ENCODE measurements around the gene FCHSD2. TPM values are rescaled to one million over a fixed set of nuclear protein-coding genes. Genes with fewer than 3 reads are reported as not detected.
A peak's percentile ranks its signal among the peaks of the same experiment; 100 is the strongest.

The FCHSD2 gene
- polyA plus RNA-seq, 4 donors: 2.0 to 25.1 (median 7.9) TPM

DNA sequence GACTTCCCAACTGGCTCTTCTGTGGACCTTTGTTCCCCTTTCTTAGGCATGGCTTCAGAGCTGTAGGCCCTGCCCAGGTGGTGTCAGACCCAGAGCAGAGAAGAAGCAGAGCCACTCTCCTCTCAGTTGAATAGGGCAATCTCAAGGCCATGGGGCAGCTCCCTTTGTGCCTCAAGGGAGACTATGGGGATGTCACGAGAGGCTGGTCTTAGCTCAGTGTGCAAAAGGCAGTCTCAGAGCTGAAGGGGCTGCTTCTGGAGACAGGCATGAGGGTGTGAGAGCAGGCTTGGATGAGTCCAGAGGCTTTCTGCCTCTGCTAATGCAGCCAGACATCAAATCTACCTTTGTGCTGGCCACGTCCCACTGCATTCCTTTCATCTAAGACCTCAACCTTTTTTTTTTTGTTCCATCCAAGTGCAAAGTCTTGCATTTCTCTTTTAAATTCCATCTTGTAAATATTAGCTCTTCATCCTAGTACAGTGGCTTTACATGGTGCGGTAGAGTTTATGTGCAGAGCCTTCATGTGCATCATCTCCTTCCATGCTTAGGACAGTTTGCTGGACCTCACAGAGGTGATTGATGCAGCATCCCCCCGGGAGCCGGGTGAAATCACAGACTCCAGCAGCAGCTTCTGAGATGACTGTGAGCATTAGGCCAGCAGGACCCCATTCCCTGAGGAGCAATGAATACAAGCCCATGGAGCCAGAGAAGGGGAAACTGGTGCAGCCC, 34.2 kb upstream of the FCHSD2 start:
- Histone ChIP-seq H3K27ac (ENCODE audit: low read depth in 1 of 3, low read length in 2 of 3) (peak overlapping the region in 2 of 3 donors; percentile 2 to 33), H3K36me3 (ENCODE audit: control insufficient read depth in 3 of 3, insufficient read depth in 2 of 3, low read depth in 1 of 3, low read length in 3 of 3) (no peaks in the 10 kb centered on the region), H3K27me3 (ENCODE audit: control insufficient read depth in 3 of 3, insufficient read depth in 3 of 3, low read length in 3 of 3) (no peaks in the 10 kb centered on the region), H3K9me3 (ENCODE audit: control insufficient read depth in 2 of 2, insufficient read depth in 1 of 2, low read depth in 1 of 2, low read length in 1 of 2) (no peaks in the 10 kb centered on the region), H3K4me3 (ENCODE audit: low read depth in 1 of 3, low read length in 3 of 3) (no peak overlapping the region), H3K4me1 (ENCODE audit: control insufficient read depth in 3 of 3, insufficient read depth in 2 of 3, low read depth in 1 of 3, low read length in 2 of 3) (peaks cover 0 to 30% (median 3%) of the 10 kb centered on the region in 3 donors)
- DNase-seq: no peak
- FAIRE-seq: no peak
- WGBS, 3 donors: 90 to 92% (median 90%) methylated on average over 5 of the region's 5 CpGs

DNA sequence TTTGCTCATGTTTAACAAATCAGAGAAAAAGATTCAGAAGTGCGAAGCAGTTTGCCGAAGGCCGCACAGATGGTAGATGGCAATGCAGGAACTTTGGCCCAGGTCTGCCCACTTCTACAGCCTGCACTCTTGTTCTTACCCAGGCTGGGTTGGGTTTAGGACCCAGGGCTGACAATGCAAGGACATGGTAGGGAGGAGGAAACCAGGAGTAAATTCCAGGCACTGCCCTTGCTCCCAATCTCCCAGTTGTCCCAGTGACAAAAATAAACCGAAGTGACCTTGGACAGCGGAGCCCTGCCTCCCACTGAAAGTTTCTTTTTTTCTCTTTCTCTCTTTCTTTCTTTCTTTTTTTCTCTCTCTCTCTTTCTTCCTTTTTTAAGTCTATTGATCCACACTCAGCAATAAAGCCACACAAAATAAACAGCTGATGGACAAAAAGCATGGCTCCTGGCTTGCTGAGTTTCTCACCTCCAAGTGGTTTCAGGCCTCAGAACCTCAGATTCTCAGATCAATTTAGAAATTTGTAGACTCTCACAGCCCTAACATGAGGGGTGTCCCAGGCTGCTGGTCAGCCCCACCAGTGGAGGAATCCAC, 33.5 kb upstream of the FCHSD2 start:
- Histone ChIP-seq H3K36me3 (ENCODE audit: control insufficient read depth in 3 of 3, insufficient read depth in 2 of 3, low read depth in 1 of 3, low read length in 3 of 3) (no peaks in the 10 kb centered on the region), H3K4me1 (ENCODE audit: control insufficient read depth in 3 of 3, insufficient read depth in 2 of 3, low read depth in 1 of 3, low read length in 2 of 3) (peaks cover 0 to 30% (median 3%) of the 10 kb centered on the region in 3 donors), H3K27ac (ENCODE audit: low read depth in 1 of 3, low read length in 2 of 3) (peak overlapping the region in 2 of 3 donors; percentile 2 to 33), H3K27me3 (ENCODE audit: control insufficient read depth in 3 of 3, insufficient read depth in 3 of 3, low read length in 3 of 3) (no peaks in the 10 kb centered on the region), H3K9me3 (ENCODE audit: control insufficient read depth in 2 of 2, insufficient read depth in 1 of 2, low read depth in 1 of 2, low read length in 1 of 2) (no peaks in the 10 kb centered on the region), H3K4me3 (ENCODE audit: low read depth in 1 of 3, low read length in 3 of 3) (no peak overlapping the region)
- 59 to 64% (median 59%) methylated on average over 5 of the region's 5 CpGs for WGBS, 3 donors
- DNase-seq: peak; percentile 57 to 70
- FAIRE-seq: no peak

DNA sequence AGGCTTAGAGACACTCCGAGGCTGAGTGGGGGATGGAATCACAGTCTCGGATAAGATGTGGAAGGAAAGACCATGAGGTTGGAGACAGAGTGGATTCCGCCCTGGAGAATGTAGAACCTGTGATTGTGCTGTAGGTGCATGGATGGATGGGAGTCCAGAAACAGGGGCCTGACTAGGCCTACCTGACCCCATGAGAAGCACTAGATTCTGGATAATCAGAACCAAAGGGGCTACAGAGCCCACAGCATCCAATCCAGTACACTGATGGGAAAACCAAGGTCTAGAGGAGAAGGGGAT, 32.3 kb upstream of the FCHSD2 start:
- H3K36me3 ChIP-seq (ENCODE audit: control insufficient read depth in 3 of 3, insufficient read depth in 2 of 3, low read depth in 1 of 3, low read length in 3 of 3): no peaks in the 10 kb centered on the region
- no peak overlapping the region for H3K27ac ChIP-seq (ENCODE audit: low read depth in 1 of 3, low read length in 2 of 3)
- no peak for DNase-seq
- no peaks in the 10 kb centered on the region for H3K9me3 ChIP-seq (ENCODE audit: control insufficient read depth in 2 of 2, insufficient read depth in 1 of 2, low read depth in 1 of 2, low read length in 1 of 2)
- no peaks in the 10 kb centered on the region for H3K27me3 ChIP-seq (ENCODE audit: control insufficient read depth in 3 of 3, insufficient read depth in 3 of 3, low read length in 3 of 3)
- peaks cover 0 to 30% (median 3%) of the 10 kb centered on the region in 3 donors for H3K4me1 ChIP-seq (ENCODE audit: control insufficient read depth in 3 of 3, insufficient read depth in 2 of 3, low read depth in 1 of 3, low read length in 2 of 3)
- 88 to 95% (median 90%) methylated on average over 3 of the region's 3 CpGs for WGBS, 3 donors
- no peak for FAIRE-seq
- H3K4me3 ChIP-seq (ENCODE audit: low read depth in 1 of 3, low read length in 3 of 3): no peak overlapping the region

DNA sequence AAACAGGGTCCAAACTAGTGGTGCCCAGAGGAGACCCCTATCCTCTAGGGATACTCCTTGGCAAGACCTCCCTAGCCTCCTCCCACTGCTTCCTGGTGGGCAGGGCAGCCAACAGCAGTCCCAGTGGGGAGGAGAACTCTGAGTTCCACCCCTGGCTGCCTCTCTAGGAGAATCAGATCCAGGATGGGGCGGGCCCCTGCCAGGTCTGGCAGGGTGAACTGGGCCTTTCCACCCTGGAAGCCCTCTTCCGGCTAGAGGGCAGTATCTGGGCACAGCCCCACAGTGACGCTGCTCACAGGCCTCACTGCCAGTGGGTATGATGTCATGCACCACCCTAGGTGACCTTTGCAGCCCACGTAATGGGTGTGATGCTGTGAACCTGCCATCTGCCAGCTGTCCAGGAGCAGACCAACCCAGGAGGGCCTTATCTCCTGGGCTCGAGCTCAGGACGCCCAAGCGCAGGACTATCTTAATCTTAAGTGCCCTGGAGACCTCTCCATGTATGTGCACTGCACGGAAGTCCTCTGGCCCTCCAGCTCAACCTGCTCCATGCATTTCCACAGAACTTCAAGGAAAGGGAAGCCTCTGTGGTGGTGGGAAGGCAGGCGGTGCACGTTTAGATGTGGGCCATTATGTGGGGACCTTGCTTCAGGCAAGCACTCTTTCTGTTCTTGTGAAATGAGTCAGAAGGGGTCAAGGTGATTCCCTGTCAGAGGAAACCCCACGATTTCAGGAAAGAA, 31.8 kb upstream of the FCHSD2 start:
- Histone ChIP-seq H3K4me1 (ENCODE audit: control insufficient read depth in 3 of 3, insufficient read depth in 2 of 3, low read depth in 1 of 3, low read length in 2 of 3) (peaks cover 0 to 30% (median 3%) of the 10 kb centered on the region in 3 donors), H3K36me3 (ENCODE audit: control insufficient read depth in 3 of 3, insufficient read depth in 2 of 3, low read depth in 1 of 3, low read length in 3 of 3) (no peaks in the 10 kb centered on the region), H3K27me3 (ENCODE audit: control insufficient read depth in 3 of 3, insufficient read depth in 3 of 3, low read length in 3 of 3) (no peaks in the 10 kb centered on the region), H3K9me3 (ENCODE audit: control insufficient read depth in 2 of 2, insufficient read depth in 1 of 2, low read depth in 1 of 2, low read length in 1 of 2) (no peaks in the 10 kb centered on the region), H3K4me3 (ENCODE audit: low read depth in 1 of 3, low read length in 3 of 3) (no peak overlapping the region), H3K27ac (ENCODE audit: low read depth in 1 of 3, low read length in 2 of 3) (peak overlapping the region in 1 of 3 donors; percentile 2)
- WGBS, 3 donors: 54 to 75% (median 55%) methylated on average over 11 of the region's 11 CpGs
- FAIRE-seq (no peak), DNase-seq (peak in 1 of 2 donors; percentile 85)

DNA sequence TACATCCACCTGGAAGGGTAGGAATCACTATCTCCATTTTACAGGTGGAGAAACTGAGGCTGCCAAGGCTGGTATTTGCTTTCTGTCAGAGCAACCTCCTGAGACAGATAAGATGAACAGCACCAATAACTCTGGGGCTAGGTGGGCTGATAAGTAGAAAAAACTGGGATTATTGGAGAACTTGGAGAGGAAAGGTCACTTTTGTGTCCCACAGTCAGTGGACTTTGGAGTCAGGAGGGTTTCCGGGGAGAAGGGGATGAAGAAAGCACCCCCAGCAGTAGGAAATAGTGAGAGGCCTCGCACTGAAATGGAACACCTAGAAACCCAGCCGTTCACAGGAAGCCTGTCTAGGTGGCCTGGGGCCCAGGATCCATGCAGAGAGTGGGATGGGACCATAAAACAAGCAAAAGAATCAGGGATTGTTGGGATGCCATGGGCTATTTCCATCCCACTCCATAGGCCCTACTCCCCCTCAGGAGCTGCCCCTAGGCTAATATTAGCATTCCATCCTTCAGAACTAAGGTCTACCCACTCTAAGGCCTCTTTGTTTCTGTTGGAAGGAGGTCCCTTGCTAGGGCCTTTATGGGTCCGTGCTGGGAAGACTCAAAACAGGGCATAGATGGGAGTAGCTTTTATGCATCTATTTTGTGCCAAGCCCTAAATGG, 31.0 kb upstream of the FCHSD2 start:
- H3K27me3 ChIP-seq (ENCODE audit: control insufficient read depth in 3 of 3, insufficient read depth in 3 of 3, low read length in 3 of 3): no peaks in the 10 kb centered on the region
- peak overlapping the region in 2 of 3 donors; percentile 2 to 18 for H3K27ac ChIP-seq (ENCODE audit: low read depth in 1 of 3, low read length in 2 of 3)
- H3K36me3 ChIP-seq (ENCODE audit: control insufficient read depth in 3 of 3, insufficient read depth in 2 of 3, low read depth in 1 of 3, low read length in 3 of 3): no peaks in the 10 kb centered on the region
- 75 to 90% (median 81%) methylated on average over 4 of the region's 4 CpGs for WGBS, 3 donors
- FAIRE-seq (no peak), DNase-seq (no peak)
- H3K4me3 ChIP-seq (ENCODE audit: low read depth in 1 of 3, low read length in 3 of 3): no peak overlapping the region
- no peaks in the 10 kb centered on the region for H3K9me3 ChIP-seq (ENCODE audit: control insufficient read depth in 2 of 2, insufficient read depth in 1 of 2, low read depth in 1 of 2, low read length in 1 of 2)
- peaks cover 0 to 30% (median 3%) of the 10 kb centered on the region in 3 donors for H3K4me1 ChIP-seq (ENCODE audit: control insufficient read depth in 3 of 3, insufficient read depth in 2 of 3, low read depth in 1 of 3, low read length in 2 of 3)

DNA sequence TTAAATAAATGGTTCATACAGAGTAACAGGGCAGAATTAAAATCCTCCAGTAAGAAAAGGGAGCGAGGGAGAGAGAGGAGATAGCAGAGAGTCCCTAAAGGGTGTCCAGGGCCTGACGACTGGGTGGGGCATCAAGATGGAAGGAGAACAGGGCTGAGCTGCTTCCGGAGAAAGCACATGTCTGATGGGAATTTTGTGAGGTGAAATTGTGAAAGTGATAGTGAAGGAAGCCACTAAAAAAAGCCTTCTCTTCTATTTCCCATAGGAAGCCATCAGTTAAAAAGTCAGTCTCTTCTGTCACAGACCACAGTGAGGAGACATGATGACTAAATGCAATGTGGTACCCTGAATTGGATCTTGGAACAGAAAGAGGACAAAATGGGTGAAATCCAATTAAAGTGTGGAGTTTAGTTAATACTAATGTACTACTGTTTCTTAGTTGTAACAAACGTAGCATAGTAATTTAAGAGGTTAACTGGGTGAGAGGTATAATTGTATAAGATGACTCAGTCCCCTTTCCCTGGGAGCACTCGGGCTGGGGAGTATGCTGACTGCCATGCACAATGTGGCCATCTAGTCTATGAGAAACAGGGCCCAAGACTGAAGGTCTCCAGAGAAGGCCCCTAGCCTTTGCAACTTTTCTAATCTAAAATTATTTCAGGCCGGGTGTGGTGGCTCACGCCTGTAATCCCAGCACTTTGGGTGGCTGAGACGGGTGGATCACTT, 29.5 kb upstream of the FCHSD2 start:
- Histone ChIP-seq H3K4me3 (ENCODE audit: low read depth in 1 of 3, low read length in 3 of 3) (no peak overlapping the region), H3K27ac (ENCODE audit: low read depth in 1 of 3, low read length in 2 of 3) (no peak overlapping the region), H3K4me1 (ENCODE audit: control insufficient read depth in 3 of 3, insufficient read depth in 2 of 3, low read depth in 1 of 3, low read length in 2 of 3) (peaks cover 0 to 25% (median 3%) of the 10 kb centered on the region in 3 donors), H3K27me3 (ENCODE audit: control insufficient read depth in 3 of 3, insufficient read depth in 3 of 3, low read length in 3 of 3) (no peaks in the 10 kb centered on the region), H3K9me3 (ENCODE audit: control insufficient read depth in 2 of 2, insufficient read depth in 1 of 2, low read depth in 1 of 2, low read length in 1 of 2) (no peaks in the 10 kb centered on the region), H3K36me3 (ENCODE audit: control insufficient read depth in 3 of 3, insufficient read depth in 2 of 3, low read depth in 1 of 3, low read length in 3 of 3) (no peaks in the 10 kb centered on the region)
- FAIRE-seq (no peak), DNase-seq (no peak)
- WGBS, 3 donors: 62 to 71% (median 68%) methylated on average over 8 of the region's 8 CpGs

DNA sequence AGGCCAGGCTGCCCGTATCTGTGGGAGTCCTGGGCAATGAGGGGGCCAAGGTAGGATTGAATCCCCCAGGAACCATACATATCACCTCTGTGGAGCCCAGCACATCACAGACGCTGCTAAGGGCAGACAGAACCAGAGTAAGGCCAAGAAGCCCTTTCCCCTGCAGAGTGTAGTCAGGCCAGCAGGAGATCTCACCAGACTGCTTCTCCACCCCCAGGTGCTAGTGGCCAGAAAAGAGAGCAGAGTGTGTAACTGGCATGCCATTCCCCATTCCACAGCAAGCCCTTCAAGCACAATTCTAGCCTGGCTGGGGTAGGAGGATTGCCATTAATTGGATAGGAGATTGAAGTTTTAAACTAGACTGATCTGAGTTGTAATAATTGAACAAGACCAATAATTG, 28.0 kb upstream of the FCHSD2 start:
- Histone ChIP-seq H3K4me3 (ENCODE audit: low read depth in 1 of 3, low read length in 3 of 3) (no peak overlapping the region), H3K27me3 (ENCODE audit: control insufficient read depth in 3 of 3, insufficient read depth in 3 of 3, low read length in 3 of 3) (no peaks in the 10 kb centered on the region), H3K4me1 (ENCODE audit: control insufficient read depth in 3 of 3, insufficient read depth in 2 of 3, low read depth in 1 of 3, low read length in 2 of 3) (peaks cover 0 to 13% (median 3%) of the 10 kb centered on the region in 3 donors), H3K36me3 (ENCODE audit: control insufficient read depth in 3 of 3, insufficient read depth in 2 of 3, low read depth in 1 of 3, low read length in 3 of 3) (no peaks in the 10 kb centered on the region), H3K27ac (ENCODE audit: low read depth in 1 of 3, low read length in 2 of 3) (no peak overlapping the region), H3K9me3 (ENCODE audit: control insufficient read depth in 2 of 2, insufficient read depth in 1 of 2, low read depth in 1 of 2, low read length in 1 of 2) (no peaks in the 10 kb centered on the region)
- DNase-seq (no peak), FAIRE-seq (no peak)
- WGBS, 3 donors: 88 to 95% (median 93%) methylated on average over 2 of the region's 2 CpGs
